NCI-H82 (cell line): ENCODE results near the gene SNX8.

Source experiments
- DNase-seq: peaks from one replicate; lab custom pipeline; 2025; lab: John Stamatoyannopoulos, UW

SNX8 gene

GRCh38 chr7:2244404-2244995 is 69.7 kb downstream of the SNX8 start:
- no peak for DNase-seq

GRCh38 chr7:2243458-2243857 is 70.8 kb downstream of the SNX8 start:
- no peak for DNase-seq

- DNase-seq: peak; percentile 85
These were observed 71.5 kb downstream of the SNX8 start for GRCh38 chr7:2242541-2243429.

GRCh38 chr7:2241580-2242540 is 72.4 kb downstream of the SNX8 start, which contains the start of the genes MRM2 and NUDT1:
Gene MRM2 (minus strand): TSS chr7:2242205. CDS start chr7:2242169, 36 bp downstream.
Gene NUDT1 (plus strand): TSS chr7:2242226. CDS start chr7:2244575, 2,349 bp downstream.
- DNase-seq: peak; percentile 87

- no peak for DNase-seq
These were observed 75.0 kb downstream of the SNX8 start for GRCh38 chr7:2239242-2239641.

- DNase-seq: no peak
These were observed 77.1 kb downstream of the SNX8 start for GRCh38 chr7:2237109-2237602.

- DNase-seq: no peak
These were observed 80.3 kb downstream of the SNX8 start for GRCh38 chr7:2233926-2234325.

GRCh38 chr7:2232766-2233520 is 81.3 kb downstream of the SNX8 start, which contains the start of gene MAD1L1:
Gene MAD1L1 (minus strand): TSS chr7:2232945. CDS start chr7:2230133, 2,812 bp downstream.
- peak; percentile 96 for DNase-seq

GRCh38 chr7:2231992-2232765 is 82.1 kb downstream of the SNX8 start:
- DNase-seq: peak; percentile 65

GRCh38 chr7:2230882-2231281 is 83.4 kb downstream of the SNX8 start:
- no peak for DNase-seq

GRCh38 chr7:2230226-2230625 is 84.0 kb downstream of the SNX8 start:
- peak; percentile 24 for DNase-seq

- no peak for DNase-seq
These were observed 84.8 kb downstream of the SNX8 start for GRCh38 chr7:2229467-2229866.

GRCh38 chr7:2228921-2229320 is 85.3 kb downstream of the SNX8 start:
- DNase-seq: peak; percentile 45

GRCh38 chr7:2227699-2228098 is 86.5 kb downstream of the SNX8 start:
- no peak for DNase-seq

GRCh38 chr7:2225830-2226229 is 88.4 kb downstream of the SNX8 start:
- no peak for DNase-seq

GRCh38 chr7:2225336-2225735 is 88.9 kb downstream of the SNX8 start:
- DNase-seq: no peak

- DNase-seq: no peak
These were observed 89.3 kb downstream of the SNX8 start for GRCh38 chr7:2224934-2225333.

- no peak for DNase-seq
These were observed 89.7 kb downstream of the SNX8 start for GRCh38 chr7:2224491-2224928.

GRCh38 chr7:2223321-2223720 is 90.9 kb downstream of the SNX8 start:
- DNase-seq: no peak

- DNase-seq: no peak
These were observed 91.7 kb downstream of the SNX8 start for GRCh38 chr7:2222516-2222915.
